ENCODE data around the gene GNPDA2.
"Not testable (repeated sequence)": the region's sequence is repeated elsewhere in the genome, so short reads cannot be mapped to it uniquely, and the experiment has no call there.

The GNPDA2 gene

GRCh38 chr4:44726038-44726871 lies at the start of gene GNPDA2:
Gene GNPDA2 (minus strand): TSS chr4:44726556. CDS start chr4:44722207, 4,349 bp downstream.
- DNase-seq (ENCODE audit: low spot score) = peak; percentile 90

GRCh38 chr4:44772340-44772739 lies 46.0 kb upstream of the GNPDA2 start:
- DNase-seq (ENCODE audit: low spot score) = no peak

GRCh38 chr4:44771789-44772188 lies 45.4 kb upstream of the GNPDA2 start:
- no peak for DNase-seq (ENCODE audit: low spot score)

- DNase-seq (ENCODE audit: low spot score) = no peak
Measured at GRCh38 chr4:44766453-44766852, 40.1 kb upstream of the GNPDA2 start.

GRCh38 chr4:44765116-44765515 lies 38.8 kb upstream of the GNPDA2 start:
- DNase-seq (ENCODE audit: low spot score) = no peak

- no peak for DNase-seq (ENCODE audit: low spot score)
Measured at GRCh38 chr4:44761306-44761705, 35.0 kb upstream of the GNPDA2 start.

GRCh38 chr4:44760142-44760898 lies 34.0 kb upstream of the GNPDA2 start:
- peak; percentile 28 for DNase-seq (ENCODE audit: low spot score)

GRCh38 chr4:44756559-44756958 lies 30.2 kb upstream of the GNPDA2 start:
- DNase-seq (ENCODE audit: low spot score) = no peak

GRCh38 chr4:44740201-44740600 lies 13.8 kb upstream of the GNPDA2 start:
- DNase-seq (ENCODE audit: low spot score) = no peak

GRCh38 chr4:44738615-44739014 lies 12.3 kb upstream of the GNPDA2 start:
- no peak for DNase-seq (ENCODE audit: low spot score)

- no peak for DNase-seq (ENCODE audit: low spot score)
Measured at GRCh38 chr4:44736900-44737299, 10.5 kb upstream of the GNPDA2 start.

GRCh38 chr4:44728694-44729093 lies 2.3 kb upstream of the GNPDA2 start:
- not testable (repeated sequence) for DNase-seq (ENCODE audit: low spot score)

GRCh38 chr4:44727471-44727870 lies 1.1 kb upstream of the GNPDA2 start:
- no peak for DNase-seq (ENCODE audit: low spot score)

- DNase-seq (ENCODE audit: low spot score) = peak; percentile 53
Measured at GRCh38 chr4:44725726-44726037, 674 bp downstream of the GNPDA2 start.

- DNase-seq (ENCODE audit: low spot score) = no peak
Measured at GRCh38 chr4:44725166-44725565, 1.2 kb downstream of the GNPDA2 start.

- no peak for DNase-seq (ENCODE audit: low spot score)
Measured at GRCh38 chr4:44722001-44722400, 4.4 kb downstream of the GNPDA2 start.

- DNase-seq (ENCODE audit: low spot score) = no peak
Measured at GRCh38 chr4:44720371-44720770, 6.0 kb downstream of the GNPDA2 start.

GRCh38 chr4:44716597-44716996 lies 9.8 kb downstream of the GNPDA2 start:
- no peak for DNase-seq (ENCODE audit: low spot score)

- no peak for DNase-seq (ENCODE audit: low spot score)
Measured at GRCh38 chr4:44713125-44713524, 13.2 kb downstream of the GNPDA2 start.

GRCh38 chr4:44704673-44705072 lies 21.7 kb downstream of the GNPDA2 start:
- DNase-seq (ENCODE audit: low spot score) = no peak

- no peak for DNase-seq (ENCODE audit: low spot score)
Measured at GRCh38 chr4:44701037-44701436, 25.3 kb downstream of the GNPDA2 start.

- DNase-seq (ENCODE audit: low spot score) = no peak
Measured at GRCh38 chr4:44700427-44700826, 25.9 kb downstream of the GNPDA2 start.

GRCh38 chr4:44684648-44685047 lies 41.7 kb downstream of the GNPDA2 start:
- no peak for DNase-seq (ENCODE audit: low spot score)
